HEK293 (cell line): ENCODE measurements around the gene FUT8.

ENCODE experiments used
- CTCF ChIA-PET: fragments of 350-600 bp; formaldehyde crosslinking; extraction: SDS; loops from one replicate; lab custom pipeline; 2021; ENCODE audit warnings: antibody characterized with exemption; lab: Yijun Ruan, JAX
- POLR2A ChIA-PET: fragments of 300-600 bp; formaldehyde crosslinking; extraction: SDS; loops from one replicate; lab custom pipeline; 2020; ENCODE audit warnings: antibody characterized with exemption, inconsistent platforms; lab: Yijun Ruan, JAX
- H3K27ac ChIP-seq: fragments of 200-500 bp; sonication (Bioruptor generic); 2 replicates; pipeline ENCODE4 v1.5.1; 2014; ENCODE audit warnings: low read depth, low read length, control low read depth, inconsistent platforms; ENCODE audit errors: extremely low read depth
- H3K36me3 ChIP-seq, 2 experiments: fragments of 200-500 bp in 1 of 2; sonication (Bioruptor generic) in 1 of 2; 1 replicate in 1 of 2; 2 replicates in 1 of 2; pipeline ENCODE4 v1.5.1; 2014 to 2017; ENCODE audit warnings: inconsistent platforms in 2 of 2, low read length in 2 of 2; ENCODE audit not compliant: control insufficient read depth in 2 of 2, insufficient read depth in 1 of 2
- H3K4me1 ChIP-seq: fragments of 200-500 bp; sonication (Bioruptor generic); 2 replicates; pipeline ENCODE4 v1.5.1; 2014; ENCODE audit warnings: mild to moderate bottlenecking, low read length, inconsistent platforms; ENCODE audit not compliant: control insufficient read depth, insufficient read depth
- H3K4me3 ChIP-seq: 2 replicates; pipeline ENCODE4 v1.5.1; 2011; ENCODE audit warnings: low read depth, mild to moderate bottlenecking, control low read depth, low read length, moderate library complexity
- H3K9me3 ChIP-seq: fragments of 200-500 bp; sonication (Bioruptor generic); 2 replicates; pipeline ENCODE4 v1.5.1; 2014; ENCODE audit warnings: low read depth, low read length, inconsistent platforms; ENCODE audit not compliant: control insufficient read depth, insufficient read depth
- GLI2 ChIP-seq: fragments of 450-650 bp; formaldehyde crosslinking; IDR thresholded peaks from 2 replicates; pipeline ENCODE4; 2017; ENCODE audit warnings: missing biosample characterization, missing genetic modification characterization, low read depth, borderline replicate concordance
- GLIS1 ChIP-seq: fragments of 450-650 bp; formaldehyde crosslinking; IDR thresholded peaks from 2 replicates; pipeline ENCODE4 v1.5.1; 2016; ENCODE audit warnings: missing biosample characterization, missing genetic modification characterization
- KLF8 ChIP-seq: fragments of 450-650 bp; formaldehyde crosslinking; IDR thresholded peaks from 2 replicates; pipeline ENCODE4 v1.5.1; 2016; ENCODE audit warnings: missing biosample characterization, missing genetic modification characterization
- OVOL3 ChIP-seq: fragments of 450-650 bp; formaldehyde crosslinking; IDR thresholded peaks from 2 replicates; pipeline ENCODE4 v1.5.1; 2016; ENCODE audit warnings: missing biosample characterization, missing genetic modification characterization
- REPIN1 ChIP-seq: fragments of 450-650 bp; formaldehyde crosslinking; IDR thresholded peaks from 2 replicates; pipeline ENCODE4 v1.5.1; 2017; ENCODE audit warnings: missing biosample characterization, missing genetic modification characterization, low read depth
- SCRT1 ChIP-seq: fragments of 450-650 bp; formaldehyde crosslinking; IDR thresholded peaks from 2 replicates; pipeline ENCODE4 v1.5.1; 2016; ENCODE audit warnings: missing biosample characterization, missing genetic modification characterization, borderline replicate concordance
- SCRT2 ChIP-seq: fragments of 450-650 bp; formaldehyde crosslinking; IDR thresholded peaks from 2 replicates; pipeline ENCODE4 v1.5.1; 2016; ENCODE audit warnings: missing biosample characterization, missing genetic modification characterization
- ZBTB49 ChIP-seq: fragments of 450-650 bp; formaldehyde crosslinking; IDR thresholded peaks from 2 replicates; pipeline ENCODE4 v1.5.1; 2016; ENCODE audit warnings: missing biosample characterization, missing genetic modification characterization, low read depth
- ZFP69B ChIP-seq: fragments of 450-650 bp; formaldehyde crosslinking; IDR thresholded peaks from 2 replicates; pipeline ENCODE4 v1.5.1; 2016; ENCODE audit warnings: missing biosample characterization, missing genetic modification characterization
- ZNF114 ChIP-seq: fragments of 450-650 bp; formaldehyde crosslinking; IDR thresholded peaks from 2 replicates; pipeline ENCODE4 v1.5.0; 2017; ENCODE audit warnings: missing biosample characterization, missing genetic modification characterization
- ZNF211 ChIP-seq: fragments of 450-650 bp; formaldehyde crosslinking; IDR thresholded peaks from 2 replicates; pipeline ENCODE4 v1.5.1; 2016; ENCODE audit warnings: low read depth, missing biosample characterization, missing genetic modification characterization
- ZNF529 ChIP-seq: fragments of 450-650 bp; formaldehyde crosslinking; IDR thresholded peaks from 2 replicates; pipeline ENCODE4 v1.5.1; 2017; ENCODE audit warnings: missing genetic modification characterization, missing biosample characterization; ENCODE audit not compliant: insufficient replicate concordance
- ZNF600 ChIP-seq: fragments of 450-650 bp; formaldehyde crosslinking; IDR thresholded peaks from 2 replicates; pipeline ENCODE4 v1.5.1; 2016; ENCODE audit warnings: missing biosample characterization, missing genetic modification characterization
- ZNF629 ChIP-seq: fragments of 450-650 bp; formaldehyde crosslinking; IDR thresholded peaks from 2 replicates; pipeline ENCODE4 v1.5.1; 2017; ENCODE audit warnings: missing biosample characterization, missing genetic modification characterization
- ZNF660 ChIP-seq: fragments of 450-650 bp; IDR thresholded peaks from 2 replicates; pipeline ENCODE4 v1.5.1; 2018; ENCODE audit warnings: missing biosample characterization, mild to moderate bottlenecking, missing genetic modification characterization
- ZNF677 ChIP-seq: fragments of 450-650 bp; IDR thresholded peaks from 2 replicates; pipeline ENCODE4 v1.5.0; 2018; ENCODE audit warnings: missing biosample characterization, mild to moderate bottlenecking, missing genetic modification characterization, moderate library complexity
- ZNF692 ChIP-seq: fragments of 450-650 bp; formaldehyde crosslinking; IDR thresholded peaks from 2 replicates; pipeline ENCODE4 v1.5.1; 2016; ENCODE audit warnings: missing biosample characterization, missing genetic modification characterization
- ZNF747 ChIP-seq: fragments of 450-650 bp; formaldehyde crosslinking; IDR thresholded peaks from 2 replicates; pipeline ENCODE4 v1.5.1; 2016; ENCODE audit warnings: missing biosample characterization, missing genetic modification characterization

The FUT8 gene

GRCh38 chr14:65438266-65438933 is 25.9 kb downstream of the FUT8 start:
- no peak for TF ChIP-seq ZNF747 (tag by site-specific recombination)
- no peak for TF ChIP-seq KLF8
- TF ChIP-seq SCRT2 (tag by site-specific recombination) = no peak
- no peak for TF ChIP-seq ZNF660 (tag by site-specific recombination)
- no peak for TF ChIP-seq ZNF600
- POLR2A ChIA-PET = no interaction called here
- H3K9me3 ChIP-seq = no peaks in the 10 kb centered on the region
- CTCF ChIA-PET = interaction anchor here (0.6 to 0.7 kb wide), 4 partner anchors 10 to 632 kb away, joined by 3 read pairs; no protein-coding TSS in a partner anchor
- no peak overlapping the region for H3K4me3 ChIP-seq
- peaks cover 2% of the 10 kb centered on the region; the same call in 1 of the 2 replicates for H3K4me1 ChIP-seq
- no peaks in the 10 kb centered on the region; a peak in 1 of 3 replicates for H3K36me3 ChIP-seq
- no peak overlapping the region for H3K27ac ChIP-seq

- POLR2A ChIA-PET = no interaction called here
- Histone ChIP-seq H3K9me3 (no peaks in the 10 kb centered on the region), H3K27ac (no peak overlapping the region), H3K4me3 (no peak overlapping the region), H3K4me1 (no peaks in the 10 kb centered on the region), H3K36me3 (no peaks in the 10 kb centered on the region; a peak in 1 of 3 replicates)
- CTCF ChIA-PET = interaction anchor here (0.6 kb wide), 1 partner anchor 13 kb away, joined by 3 read pairs; no protein-coding TSS in a partner anchor
- TF ChIP-seq OVOL3 (tag by site-specific recombination) = no peak
- TF ChIP-seq ZFP69B (tag by site-specific recombination) = no peak
- no peak for TF ChIP-seq ZNF211 (tag by site-specific recombination)
- no peak for TF ChIP-seq ZNF529
- no peak for TF ChIP-seq GLIS1 (tag by site-specific recombination)
- no peak for TF ChIP-seq SCRT1
Observed at GRCh38 chr14:65439117-65439516, 26.6 kb downstream of the FUT8 start.

GRCh38 chr14:65440230-65440629 is 27.7 kb downstream of the FUT8 start:
- CTCF ChIA-PET = interaction anchor here (0.7 kb wide), 2 partner anchors 10 to 158 kb away, joined by 3 read pairs; no protein-coding TSS in a partner anchor
- no peak for TF ChIP-seq ZNF692
- no peak for TF ChIP-seq REPIN1
- TF ChIP-seq ZNF114 (tag by site-specific recombination) = no peak
- no peak for TF ChIP-seq ZNF677 (tag by site-specific recombination)
- no peak for TF ChIP-seq ZBTB49 (tag by site-specific recombination)
- no peak for TF ChIP-seq ZNF629 (tag by site-specific recombination)
- no peak for TF ChIP-seq GLI2
- POLR2A ChIA-PET = no interaction called here
- Histone ChIP-seq H3K4me3 (no peak overlapping the region), H3K27ac (no peak overlapping the region), H3K4me1 (no peaks in the 10 kb centered on the region), H3K36me3 (no peaks in the 10 kb centered on the region; a peak in 1 of 3 replicates), H3K9me3 (no peaks in the 10 kb centered on the region)
